Activated T-cell treated with anti-CD3 and anti-CD28 coated beads, Interleukin-2, amount 50 U/mL, for 48 hours (primary cell): ENCODE measurements around the gene POMT2.

ENCODE experiments used
- DNase-seq, 2 experiments: peaks; one replicate each; pipeline ENCODE4 v3.0.0-alpha.2; 2020

The POMT2 gene

GRCh38 chr14:77238356-77238755 is 82.3 kb downstream of the POMT2 start:
- DNase-seq = no peak

GRCh38 chr14:77236814-77237213 is 83.9 kb downstream of the POMT2 start:
- DNase-seq = no peak

GRCh38 chr14:77231721-77232120 is 89.0 kb downstream of the POMT2 start:
- DNase-seq = no peak

- DNase-seq = no peak
Observed at GRCh38 chr14:77230914-77231313, 89.8 kb downstream of the POMT2 start.

GRCh38 chr14:77228056-77228455 is 92.6 kb downstream of the POMT2 start:
- no peak for DNase-seq

GRCh38 chr14:77225892-77226557 is 94.7 kb downstream of the POMT2 start:
- no peak for DNase-seq

GRCh38 chr14:77225254-77225653 is 95.4 kb downstream of the POMT2 start:
- no peak for DNase-seq
